GM23338 (cell line): ENCODE results near the gene DOCK10.
A peak's percentile ranks its signal among the peaks of the same experiment; 100 is the strongest.

Source experiments
- CREB1 ChIP-seq: fragments of 250-450 bp; sonication (Bioruptor Pico); IDR thresholded peaks from 2 replicates; pipeline ENCODE4 v1.5.0; 2020; ENCODE audit warnings: low read depth, mild to moderate bottlenecking, moderate library complexity
- CTCF ChIP-seq, 2 experiments: fragments of 200-600 bp in 1 of 2; sonication (generic) in 1 of 2; conservative IDR thresholded peaks; 2 replicates each; pipeline versions ENCODE4 v1.5.1 to v1.6.1; 2016 to 2017; ENCODE audit warnings: antibody characterized with exemption in 2 of 2, low read depth in 2 of 2, mild to moderate bottlenecking in 2 of 2, moderate library complexity in 1 of 2
- EZH2 ChIP-seq: fragments of 200-600 bp; sonication (generic); IDR thresholded peaks from one replicate; pipeline ENCODE4 v1.8.0; 2017; ENCODE audit warnings: antibody characterized with exemption, mild to moderate bottlenecking, low read depth; ENCODE audit not compliant: unreplicated experiment
- POLR2AphosphoS5 ChIP-seq: IDR thresholded peaks from 2 replicates; pipeline ENCODE4 v1.6.1; 2016; ENCODE audit warnings: antibody characterized with exemption, low read depth
- ZNF114 ChIP-seq: fragments of 250-450 bp; sonication (Bioruptor Pico); IDR thresholded peaks from 2 replicates; pipeline ENCODE4 v1.5.0; 2020; ENCODE audit warnings: mild to moderate bottlenecking, moderate library complexity
- TF ChIP-seq, protein P1 (sequence below): IDR thresholded peaks from one replicate; pipeline ENCODE4 v1.6.1; 2018; ENCODE audit warnings: antibody characterized with exemption; ENCODE audit not compliant: unreplicated experiment

- TF ChIP-seq CTCF (conservative IDR thresholded peaks at IDR 0.05; ENCODE audit: low read depth in 2 of 2): peak; percentile 86 to 88
- TF ChIP-seq CREB1 (CRISPR knock-in tag): no peak
- TF ChIP-seq EZH2: no peak
- TF ChIP-seq, protein P1, sequence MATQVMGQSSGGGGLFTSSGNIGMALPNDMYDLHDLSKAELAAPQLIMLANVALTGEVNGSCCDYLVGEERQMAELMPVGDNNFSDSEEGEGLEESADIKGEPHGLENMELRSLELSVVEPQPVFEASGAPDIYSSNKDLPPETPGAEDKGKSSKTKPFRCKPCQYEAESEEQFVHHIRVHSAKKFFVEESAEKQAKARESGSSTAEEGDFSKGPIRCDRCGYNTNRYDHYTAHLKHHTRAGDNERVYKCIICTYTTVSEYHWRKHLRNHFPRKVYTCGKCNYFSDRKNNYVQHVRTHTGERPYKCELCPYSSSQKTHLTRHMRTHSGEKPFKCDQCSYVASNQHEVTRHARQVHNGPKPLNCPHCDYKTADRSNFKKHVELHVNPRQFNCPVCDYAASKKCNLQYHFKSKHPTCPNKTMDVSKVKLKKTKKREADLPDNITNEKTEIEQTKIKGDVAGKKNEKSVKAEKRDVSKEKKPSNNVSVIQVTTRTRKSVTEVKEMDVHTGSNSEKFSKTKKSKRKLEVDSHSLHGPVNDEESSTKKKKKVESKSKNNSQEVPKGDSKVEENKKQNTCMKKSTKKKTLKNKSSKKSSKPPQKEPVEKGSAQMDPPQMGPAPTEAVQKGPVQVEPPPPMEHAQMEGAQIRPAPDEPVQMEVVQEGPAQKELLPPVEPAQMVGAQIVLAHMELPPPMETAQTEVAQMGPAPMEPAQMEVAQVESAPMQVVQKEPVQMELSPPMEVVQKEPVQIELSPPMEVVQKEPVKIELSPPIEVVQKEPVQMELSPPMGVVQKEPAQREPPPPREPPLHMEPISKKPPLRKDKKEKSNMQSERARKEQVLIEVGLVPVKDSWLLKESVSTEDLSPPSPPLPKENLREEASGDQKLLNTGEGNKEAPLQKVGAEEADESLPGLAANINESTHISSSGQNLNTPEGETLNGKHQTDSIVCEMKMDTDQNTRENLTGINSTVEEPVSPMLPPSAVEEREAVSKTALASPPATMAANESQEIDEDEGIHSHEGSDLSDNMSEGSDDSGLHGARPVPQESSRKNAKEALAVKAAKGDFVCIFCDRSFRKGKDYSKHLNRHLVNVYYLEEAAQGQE: no peak
- no peak for TF ChIP-seq POLR2AphosphoS5
- no peak for TF ChIP-seq ZNF114 (CRISPR knock-in tag)
Measured at GRCh38 chr2:225002039-225002655, 40.1 kb downstream of the DOCK10 start.
